Gastrocnemius medialis (tissue), 4 donors: ENCODE results near the gene S100A10.

ENCODE experiments used
- CTCF ChIP-seq, 5 experiments: fragments of 450-650 bp in 3 of 5; fragments of 200-600 bp in 2 of 5; sonication (generic) in 2 of 5; IDR thresholded peaks in 4 of 5; conservative IDR thresholded peaks in 1 of 5; 1 replicate in 4 of 5; 2 replicates in 1 of 5; pipeline ENCODE4 v1.5.1; 2016 to 2019; ENCODE audit warnings: antibody characterized with exemption in 5 of 5, mild to moderate bottlenecking in 3 of 5, moderate library complexity in 3 of 5
- POLR2A ChIP-seq, 2 donors: fragments of 450-650 bp; IDR thresholded peaks; one replicate each; pipeline ENCODE4 v1.6.1; 2017; ENCODE audit warnings: antibody characterized with exemption in 2 of 2, mild to moderate bottlenecking in 2 of 2, moderate library complexity in 2 of 2

GRCh38 chr1:151943591-151943990 is 50.1 kb downstream of the S100A10 start:
- no peak for TF ChIP-seq CTCF (IDR thresholded peaks at IDR 0.05 in 4 of 5, conservative IDR thresholded peaks at IDR 0.05 in 1 of 5)
- no peak for TF ChIP-seq POLR2A (IDR thresholded peaks at IDR 0.05)
